ENCODE measurements around the gene ERC1. TPM values are rescaled to one million over a fixed set of nuclear protein-coding genes. Genes with fewer than 3 reads are reported as not detected.
"Not testable (repeated sequence)": the region's sequence is repeated elsewhere in the genome, so short reads cannot be mapped to it uniquely, and the experiment has no call there.

Gene ERC1
- total and polyA plus RNA-seq, 7 donors: 4.0 to 35.6 (median 29.4) TPM

GRCh38 chr12:992647-993046, 1.6 kb downstream of the ERC1 start:
- DNase-seq (no peak), ATAC-seq (no peak)
- Histone ChIP-seq H3K4me1 (peaks cover 37% of the 10 kb centered on the region), H3K27ac (peak overlapping the region; percentile 100), H3K27me3 (ENCODE audit: insufficient read depth in 3 of 3, low read length in 2 of 3) (no peaks in the 10 kb centered on the region), H3K4me3 (peak overlapping the region; percentile 94), H3K36me3 (ENCODE audit: insufficient read depth in 1 of 2, low read depth in 1 of 2) (peaks cover 0 to 10% of the 10 kb centered on the region in 2 donors), H3K9me3 (no peaks in the 10 kb centered on the region)
- WGBS, 3 donors: 52 to 53% (median 53%) methylated on average over 1 of the region's 1 CpG
- TF ChIP-seq CTCF (IDR thresholded peaks at IDR 0.05): no peak
- intact Hi-C loops (cut with DNase I): loop anchor here in 1 of 2 donors (5.0 kb wide), 1 partner anchor 100 kb away; no protein-coding TSS in a partner anchor

GRCh38 chr12:996881-997280, 5.9 kb downstream of the ERC1 start:
- no peak for ATAC-seq
- intact Hi-C loops (cut with DNase I): no loop called here
- no peak overlapping the region for H3K27ac ChIP-seq
- peaks cover 30% of the 10 kb centered on the region for H3K4me1 ChIP-seq
- no peaks in the 10 kb centered on the region for H3K27me3 ChIP-seq (ENCODE audit: insufficient read depth in 3 of 3, low read length in 2 of 3)
- peaks cover 0 to 9% of the 10 kb centered on the region in 2 donors for H3K36me3 ChIP-seq (ENCODE audit: insufficient read depth in 1 of 2, low read depth in 1 of 2)
- no peak overlapping the region for H3K4me3 ChIP-seq
- no peaks in the 10 kb centered on the region for H3K9me3 ChIP-seq
- DNase-seq: no peak
- TF ChIP-seq CTCF (IDR thresholded peaks at IDR 0.05): no peak
- WGBS, 3 donors: 83 to 89% (median 83%) methylated on average over 4 of the region's 4 CpGs

- DNase-seq: no peak
- no peak for TF ChIP-seq CTCF (IDR thresholded peaks at IDR 0.05)
- Histone ChIP-seq H3K4me1 (peaks cover 24% of the 10 kb centered on the region), H3K36me3 (ENCODE audit: insufficient read depth in 1 of 2, low read depth in 1 of 2) (peaks cover 0 to 9% of the 10 kb centered on the region in 2 donors), H3K27me3 (ENCODE audit: insufficient read depth in 3 of 3, low read length in 2 of 3) (no peaks in the 10 kb centered on the region), H3K4me3 (no peak overlapping the region), H3K9me3 (no peaks in the 10 kb centered on the region), H3K27ac (peak overlapping the region; percentile 17)
- ATAC-seq: no peak
- WGBS, 3 donors: 78 to 93% (median 78%) methylated on average over 1 of the region's 1 CpG
- intact Hi-C loops (cut with DNase I): no loop called here
Observed at GRCh38 chr12:997505-997904, 6.5 kb downstream of the ERC1 start.

GRCh38 chr12:998020-998874, 7.2 kb downstream of the ERC1 start:
- H3K27me3 ChIP-seq (ENCODE audit: insufficient read depth in 3 of 3, low read length in 2 of 3): no peaks in the 10 kb centered on the region
- intact Hi-C loops (cut with DNase I): no loop called here
- H3K9me3 ChIP-seq: no peaks in the 10 kb centered on the region
- H3K4me1 ChIP-seq: peaks cover 18% of the 10 kb centered on the region
- H3K4me3 ChIP-seq: no peak overlapping the region
- H3K27ac ChIP-seq: peak overlapping the region; percentile 17
- ATAC-seq (peak; percentile 67 to 88 (median 82)), DNase-seq (no peak)
- TF ChIP-seq CTCF (IDR thresholded peaks at IDR 0.05): no peak
- peaks cover 0 to 9% of the 10 kb centered on the region in 2 donors for H3K36me3 ChIP-seq (ENCODE audit: insufficient read depth in 1 of 2, low read depth in 1 of 2)
- WGBS, 3 donors: 61 to 80% (median 62%) methylated on average over 6 of the region's 6 CpGs

GRCh38 chr12:999736-1000135, 8.7 kb downstream of the ERC1 start:
- H3K27ac ChIP-seq; DNase-seq; intact Hi-C loops (cut with DNase I); H3K9me3 ChIP-seq; H3K27me3 ChIP-seq (ENCODE audit: insufficient read depth in 3 of 3, low read length in 2 of 3); H3K36me3 ChIP-seq (ENCODE audit: insufficient read depth in 1 of 2, low read depth in 1 of 2); H3K4me3 ChIP-seq; ATAC-seq: not testable (repeated sequence)
- H3K4me1 ChIP-seq: peaks cover 19% of the 10 kb centered on the region
- 95 to 97% (median 95%) methylated on average over 7 of the region's 7 CpGs for WGBS, 3 donors
